ENCODE data around the gene PPP1R12C.

The PPP1R12C gene

DNA sequence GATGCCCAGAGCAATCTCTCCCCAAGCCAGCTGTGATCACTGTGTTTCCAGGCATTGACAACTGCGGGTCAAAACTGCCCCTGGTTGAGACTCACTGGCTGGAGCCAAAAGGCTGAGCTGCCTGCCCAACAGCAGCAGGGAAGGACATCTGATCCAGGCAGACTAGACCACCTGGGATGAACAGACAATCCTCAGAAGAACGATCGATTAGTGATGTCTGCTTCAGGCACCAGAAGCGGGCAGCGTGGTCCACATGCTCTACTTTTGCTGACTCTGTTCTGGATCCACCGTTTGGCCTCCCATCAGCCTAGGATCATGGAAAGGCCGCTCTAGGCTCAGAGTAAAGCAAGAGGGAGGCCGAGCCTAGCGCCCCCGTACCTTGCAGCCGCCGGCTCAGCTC lies 69.5 kb downstream of the PPP1R12C start:
- TF ChIP-seq, protein P1, sequence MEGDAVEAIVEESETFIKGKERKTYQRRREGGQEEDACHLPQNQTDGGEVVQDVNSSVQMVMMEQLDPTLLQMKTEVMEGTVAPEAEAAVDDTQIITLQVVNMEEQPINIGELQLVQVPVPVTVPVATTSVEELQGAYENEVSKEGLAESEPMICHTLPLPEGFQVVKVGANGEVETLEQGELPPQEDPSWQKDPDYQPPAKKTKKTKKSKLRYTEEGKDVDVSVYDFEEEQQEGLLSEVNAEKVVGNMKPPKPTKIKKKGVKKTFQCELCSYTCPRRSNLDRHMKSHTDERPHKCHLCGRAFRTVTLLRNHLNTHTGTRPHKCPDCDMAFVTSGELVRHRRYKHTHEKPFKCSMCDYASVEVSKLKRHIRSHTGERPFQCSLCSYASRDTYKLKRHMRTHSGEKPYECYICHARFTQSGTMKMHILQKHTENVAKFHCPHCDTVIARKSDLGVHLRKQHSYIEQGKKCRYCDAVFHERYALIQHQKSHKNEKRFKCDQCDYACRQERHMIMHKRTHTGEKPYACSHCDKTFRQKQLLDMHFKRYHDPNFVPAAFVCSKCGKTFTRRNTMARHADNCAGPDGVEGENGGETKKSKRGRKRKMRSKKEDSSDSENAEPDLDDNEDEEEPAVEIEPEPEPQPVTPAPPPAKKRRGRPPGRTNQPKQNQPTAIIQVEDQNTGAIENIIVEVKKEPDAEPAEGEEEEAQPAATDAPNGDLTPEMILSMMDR (conservative IDR thresholded peaks at IDR 0.05): no peak
- TF ChIP-seq ZFX (IDR thresholded peaks at IDR 0.05): no peak
- no peak overlapping the region for H3K27ac ChIP-seq

DNA sequence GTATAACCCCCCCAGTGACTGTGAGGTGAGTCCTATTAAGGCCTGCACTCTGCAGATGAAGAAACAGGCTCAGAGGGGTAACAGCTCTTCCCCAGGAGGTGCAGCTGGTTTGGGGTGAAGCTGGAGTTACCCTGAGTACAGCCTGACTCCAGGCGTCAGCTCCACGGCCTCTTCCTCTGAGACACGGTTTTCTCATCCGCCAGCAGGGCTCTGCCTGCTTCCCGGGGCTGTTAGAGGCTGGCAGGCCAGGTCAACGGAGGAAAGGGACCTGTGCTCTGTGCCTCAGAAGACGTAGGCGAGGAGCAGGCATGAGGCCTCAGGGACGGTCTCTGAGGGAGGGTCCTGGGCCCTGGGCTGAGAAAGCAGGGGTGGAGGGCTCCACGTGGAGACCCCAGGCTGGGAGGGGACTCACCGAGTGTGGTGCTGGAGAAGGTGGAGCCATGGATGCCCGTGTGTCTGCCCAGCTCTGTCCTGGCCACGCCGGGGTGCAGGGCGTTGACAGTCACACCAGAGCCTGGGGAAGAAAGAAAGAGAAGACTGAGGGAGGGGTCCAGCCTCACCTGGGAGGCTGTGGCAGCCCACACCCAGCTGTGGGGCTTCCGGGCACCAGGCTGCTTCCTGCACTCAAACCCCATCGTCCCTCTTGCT lies 70.3 kb downstream of the PPP1R12C start:
- H3K27ac ChIP-seq: no peak overlapping the region
- no peak for TF ChIP-seq ZFX (IDR thresholded peaks at IDR 0.05)
- TF ChIP-seq, protein P1 (conservative IDR thresholded peaks at IDR 0.05): no peak

DNA sequence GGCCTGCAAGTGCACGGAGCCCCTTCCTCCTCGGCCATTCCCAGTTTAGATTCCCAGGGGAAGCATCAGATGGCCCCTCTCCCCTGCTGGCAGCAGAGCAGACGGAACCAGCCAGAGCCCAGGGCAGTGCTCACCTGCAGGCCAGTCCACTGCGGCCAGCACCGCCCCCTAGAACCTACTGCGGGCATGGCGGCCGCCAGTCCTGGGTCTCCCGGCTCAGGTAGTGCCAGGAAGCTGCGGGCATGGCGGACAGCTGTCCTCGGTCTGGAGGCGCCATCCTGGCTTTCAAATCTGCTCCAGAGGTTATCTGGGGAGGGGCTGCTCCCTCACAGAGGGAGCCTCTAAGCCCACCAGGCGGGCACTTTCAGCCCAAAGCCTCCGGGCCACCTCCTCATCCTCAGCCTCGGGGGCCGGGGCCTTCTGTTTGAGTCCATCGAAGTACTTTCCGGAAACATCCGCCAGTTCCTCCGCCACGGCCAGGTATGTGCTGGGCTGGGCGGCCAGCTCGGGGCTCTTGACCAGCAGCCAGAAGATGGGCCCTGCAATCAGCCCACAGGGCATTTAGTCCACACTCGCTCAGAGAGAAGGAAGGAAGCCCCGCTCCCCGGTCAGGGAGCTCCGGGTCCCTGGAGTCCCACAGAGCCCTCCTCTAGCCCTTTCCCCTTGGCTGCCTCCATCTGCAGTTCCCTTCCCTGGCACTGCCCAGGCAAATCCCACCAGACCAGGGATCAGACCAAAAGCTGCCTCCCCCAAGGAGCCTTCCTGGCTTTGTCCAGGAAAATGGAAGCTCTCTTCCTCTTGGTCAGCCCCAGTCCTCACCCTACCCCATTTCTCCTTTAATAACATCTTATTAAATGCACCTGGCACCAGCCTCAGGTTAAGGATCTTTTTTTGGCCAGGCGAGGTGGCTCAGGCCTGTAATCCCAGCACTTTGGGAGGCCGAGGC lies 72.4 kb downstream of the PPP1R12C start:
- H3K27ac ChIP-seq: no peak overlapping the region
- TF ChIP-seq ZFX (IDR thresholded peaks at IDR 0.05): no peak
- TF ChIP-seq, protein P1 (conservative IDR thresholded peaks at IDR 0.05): no peak

DNA sequence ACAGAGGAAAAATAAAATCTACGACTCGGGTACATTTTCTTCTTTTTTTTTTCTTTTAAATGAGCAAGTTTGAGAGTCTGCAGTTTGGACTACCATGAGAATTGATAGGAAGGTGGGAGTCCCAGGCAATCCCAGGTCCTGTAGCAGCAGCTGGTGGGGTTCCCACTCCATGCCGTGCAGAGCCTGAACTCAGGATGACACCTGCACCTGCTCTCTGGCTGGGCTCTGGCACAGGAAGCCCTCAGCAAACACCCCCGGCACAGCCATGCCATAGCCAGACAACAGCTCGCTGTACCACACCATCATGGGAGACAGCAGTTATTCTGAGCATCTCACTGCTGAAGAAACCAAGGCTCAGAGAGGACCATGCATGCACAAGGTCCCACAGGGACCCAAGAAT lies 73.2 kb downstream of the PPP1R12C start:
- no peak overlapping the region for H3K27ac ChIP-seq
- TF ChIP-seq, protein P1 (conservative IDR thresholded peaks at IDR 0.05): no peak
- no peak for TF ChIP-seq ZFX (IDR thresholded peaks at IDR 0.05)

DNA sequence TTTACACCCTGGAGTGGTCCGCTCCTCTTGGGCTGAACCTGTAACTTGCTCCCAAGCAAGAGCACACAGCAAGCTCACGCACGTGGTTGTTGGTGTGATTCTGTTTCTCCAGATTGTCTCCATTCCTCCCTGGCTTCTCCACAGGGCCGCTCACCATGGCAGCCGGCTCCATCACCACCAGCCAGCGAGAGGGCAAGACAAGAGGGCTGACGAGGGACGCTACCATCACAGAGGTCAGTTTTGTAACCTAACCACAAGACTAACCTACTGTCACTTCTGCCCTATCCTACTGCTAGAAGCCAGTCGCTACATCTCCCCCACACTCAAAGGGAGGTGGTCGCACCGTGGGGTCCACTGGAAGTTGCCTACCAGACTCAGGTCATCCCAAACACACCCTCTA lies 74.7 kb downstream of the PPP1R12C start:
- TF ChIP-seq, protein P1 (conservative IDR thresholded peaks at IDR 0.05): no peak
- no peak for TF ChIP-seq ZFX (IDR thresholded peaks at IDR 0.05)

DNA sequence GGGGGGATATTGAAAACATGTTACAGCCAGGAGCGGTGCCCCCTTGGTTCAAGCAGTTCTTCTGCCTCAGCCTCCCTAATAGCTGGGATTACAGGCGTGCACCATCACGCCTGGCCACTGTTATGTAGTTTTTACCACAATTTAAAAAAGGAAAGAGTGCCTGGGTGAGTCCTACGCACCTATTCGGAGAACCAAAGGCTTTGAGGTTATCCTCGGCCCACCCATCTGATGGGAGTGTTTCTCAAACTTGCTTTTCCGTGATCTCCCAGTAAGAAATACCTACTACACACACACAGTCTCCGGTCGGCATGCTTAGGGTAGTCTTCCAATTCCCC lies 75.1 kb downstream of the PPP1R12C start:
- TF ChIP-seq, protein P1 (conservative IDR thresholded peaks at IDR 0.05): no peak
- no peak for TF ChIP-seq ZFX (IDR thresholded peaks at IDR 0.05)
- H3K27ac ChIP-seq: no peak overlapping the region

More for the DNA sequence above, 74.7 kb downstream of the PPP1R12C start:
- H3K27ac ChIP-seq: no peak overlapping the region
